Keratinocyte (primary cell): ENCODE data around the gene PPP2R5B.

Source experiments
- CTCF ChIP-seq, 3 experiments: IDR thresholded peaks in 1 of 3; conservative IDR thresholded peaks in 1 of 3; optimal IDR thresholded peaks in 1 of 3; 2 replicates in 2 of 3; 3 replicates in 1 of 3; pipeline versions ENCODE3 to v1.5.1; 2011; ENCODE audit warnings: low read length in 3 of 3, mild to moderate bottlenecking in 3 of 3, moderate library complexity in 2 of 3, control low read depth in 1 of 3, inconsistent platforms in 1 of 3; ENCODE audit not compliant: insufficient read depth in 2 of 3; ENCODE audit errors: extremely low read depth in 1 of 3
- EZH2 ChIP-seq: IDR thresholded peaks from one replicate; pipeline ENCODE4 v1.6.1; 2012; ENCODE audit warnings: inconsistent platforms, mild to moderate bottlenecking, low read length, moderate library complexity

- TF ChIP-seq CTCF (optimal IDR thresholded peaks at IDR 0.05 in 1 of 3, IDR thresholded peaks at IDR 0.05 in 1 of 3, conservative IDR thresholded peaks at IDR 0.05 in 1 of 3; ENCODE audit: extremely low read depth in 1 of 3, insufficient read depth in 2 of 3, low read length in 3 of 3) (no peak), EZH2 (no peak)
Measured at GRCh38 chr11:64900263-64900678, 24.2 kb upstream of the PPP2R5B start.
